ENCODE measurements around the gene EXTL1. TPM values are rescaled to one million over a fixed set of nuclear protein-coding genes. Genes with fewer than 3 reads are reported as not detected.

Gene EXTL1
- total and polyA plus RNA-seq, 2 of the 4 experiments (the other 2 are of a cell fraction), result 0.90 to 5.2 TPM

GRCh38 chr1:25993197-25993951, 28.2 kb upstream of the EXTL1 start:
- Histone ChIP-seq H3K9ac (ENCODE audit: low read depth, low read length) (no peak overlapping the region), H2BK120ac (ENCODE audit: low read depth, low read length) (no peak overlapping the region), H3K9me1 (ENCODE audit: insufficient read depth, low read length) (peaks cover 15% of the 10 kb centered on the region), H4K20me1 (ENCODE audit: insufficient read depth, low read length) (no peaks in the 10 kb centered on the region), H3K18ac (ENCODE audit: low read depth, low read length) (no peak overlapping the region), H4K91ac (ENCODE audit: insufficient read depth, low read depth, low read length) (no peak overlapping the region), H2BK20ac (ENCODE audit: low read depth, low read length) (no peak overlapping the region), H2AK9ac (replicated peaks; ENCODE audit: low read depth, low read length, poor library complexity) (no peak overlapping the region), H3K14ac (replicated peaks; ENCODE audit: low read depth, low read length) (no peak overlapping the region), H4K8ac (ENCODE audit: low read depth in 2 of 2, low read length in 2 of 2) (no peak overlapping the region), H3K4me3 (ENCODE audit: insufficient read depth, low read depth, low read length) (no peak overlapping the region), H3K4ac (ENCODE audit: low read depth, low read length) (no peak overlapping the region), H2AK5ac (ENCODE audit: low read depth, low read length) (peak overlapping the region; percentile 3; the same call in 1 of the 2 replicates), H3K27me3 (ENCODE audit: control insufficient read depth, insufficient read depth, low read length) (no peaks in the 10 kb centered on the region), H3K36me3 (ENCODE audit: control insufficient read depth, insufficient read depth, low read length) (peaks cover 3% of the 10 kb centered on the region), H4K5ac (ENCODE audit: low read depth, low read length) (no peak overlapping the region), H3K4me1 (ENCODE audit: control insufficient read depth, insufficient read depth, low read length) (peaks cover 14% of the 10 kb centered on the region), H2BK15ac (ENCODE audit: low read depth, low read length) (no peak overlapping the region), H3K4me2 (ENCODE audit: low read depth, low read length) (no peak overlapping the region), H3K9me3 (ENCODE audit: control insufficient read depth, insufficient read depth, low read length) (no peaks in the 10 kb centered on the region), H2AFZ (replicated peaks; ENCODE audit: low read length, poor library complexity) (no peak overlapping the region), H3K56ac (ENCODE audit: extremely low read depth, insufficient read depth, low read length) (no peak overlapping the region), H3K79me1 (ENCODE audit: low read depth in 1 of 2, low read length in 2 of 2) (peaks cover 10 to 35% of the 10 kb centered on the region in 2 experiments; a peak in 3 of 4 replicates), H3K23ac (ENCODE audit: low read depth, low read length) (no peak overlapping the region), H2BK5ac (ENCODE audit: low read depth, low read length, poor library complexity, severe bottlenecking) (no peak overlapping the region), H3K27ac (ENCODE audit: insufficient read depth, low read length) (no peak overlapping the region)
- WGBS, 2 experiments (ENCODE audit: extremely low coverage in 2 of 2, insufficient read length in 1 of 2), result 58% methylated on average over 2 of the region's 8 CpGs; no CpG with 5 or more reads in 1 of the 2 experiments
- no TSS peak for BruUV-seq (replicated peaks)
- no peak for ATAC-seq (ENCODE audit: low read depth)
- TF ChIP-seq CTCF (conservative IDR thresholded peaks at IDR 0.05; ENCODE audit: low read depth, low read length), result no peak
- CTCF ChIA-PET, result interaction anchor here (0.6 to 1.8 kb wide), 2 partner anchors 98 to 155 kb away, joined by 6 read pairs; no protein-coding TSS in a partner anchor
- dilution Hi-C loops (cut with HindIII; ENCODE audit: low sequenced_read_pairs, unreplicated experiment) (no loop called here), intact Hi-C loops (cut with micrococcal nuclease) (loop anchor here (5.0 kb wide), 1 partner anchor 46 kb away; no protein-coding TSS in a partner anchor), in situ Hi-C loops (cut with MboI; ENCODE audit: low sequenced_read_pairs) (loop anchor here (10.0 kb wide), 1 partner anchor 169 kb away; no protein-coding TSS in a partner anchor)
- POLR2A ChIA-PET (ENCODE audit: unreplicated experiment), result no interaction called here
- DNase-seq, result no peak

Measured in IMR-90 (cell line).